ENCODE measurements around the gene VPS26A.

DNA sequence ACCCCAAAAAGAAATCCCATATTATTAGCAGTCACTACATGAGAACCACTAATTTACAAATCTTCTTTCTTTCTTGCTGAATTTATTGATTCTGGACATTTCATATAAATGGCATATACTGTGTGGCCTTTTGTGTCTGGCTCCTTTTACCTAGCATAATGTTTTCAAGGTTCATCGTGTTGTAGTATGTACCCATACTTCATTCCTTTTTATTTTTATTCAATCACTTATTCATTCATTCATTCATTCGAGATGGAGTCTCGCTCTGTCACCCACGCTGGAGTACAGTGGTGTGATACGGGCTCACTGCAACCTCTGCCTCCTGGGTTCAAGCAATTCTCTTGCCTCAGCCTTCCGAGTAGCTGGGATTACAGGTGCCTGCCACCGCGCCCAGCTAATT is 21.9 kb downstream of the VPS26A start:
- TF ChIP-seq, protein P1, sequence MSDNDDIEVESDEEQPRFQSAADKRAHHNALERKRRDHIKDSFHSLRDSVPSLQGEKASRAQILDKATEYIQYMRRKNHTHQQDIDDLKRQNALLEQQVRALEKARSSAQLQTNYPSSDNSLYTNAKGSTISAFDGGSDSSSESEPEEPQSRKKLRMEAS (IDR thresholded peaks at IDR 0.05; ENCODE audit: low read depth, low read length) = no peak
- TF ChIP-seq CTCF (IDR thresholded peaks at IDR 0.05; ENCODE audit: low read depth, low read length) = no peak
